Activated CD4-positive, alpha-beta T cell treated with anti-CD3 and anti-CD28 coated beads, Interleukin-2, amount 50 U/mL, for 48 hours (primary cell): Measurements from ENCODE around the gene ERGIC1.
"Not testable (repeated sequence)": the region's sequence is repeated elsewhere in the genome, so short reads cannot be mapped to it uniquely, and the experiment has no call there.

Experiments
- DNase-seq, 2 experiments: peaks; one replicate each; pipeline ENCODE4 v3.0.0-alpha.2; 2020

Gene ERGIC1

GRCh38 chr5:172830275-172830799 is 3.7 kb upstream of the ERGIC1 start:
- no peak for DNase-seq

- DNase-seq, result no peak
These were observed 3.0 kb upstream of the ERGIC1 start for GRCh38 chr5:172830876-172831662.

GRCh38 chr5:172832383-172833315 is 1.4 kb upstream of the ERGIC1 start:
- no peak for DNase-seq

- DNase-seq, result no peak
These were observed 722 bp upstream of the ERGIC1 start for GRCh38 chr5:172833372-172833685.

- DNase-seq, result peak in 1 of 2 experiments; percentile 22
These were observed 601 bp downstream of the ERGIC1 start for GRCh38 chr5:172834415-172835289.

GRCh38 chr5:172835290-172835993 is 1.4 kb downstream of the ERGIC1 start:
- DNase-seq, result no peak

GRCh38 chr5:172835994-172836356 is 1.9 kb downstream of the ERGIC1 start:
- DNase-seq, result no peak

- DNase-seq, result peak in 1 of 2 experiments; percentile 18
These were observed 3.6 kb downstream of the ERGIC1 start for GRCh38 chr5:172837640-172838039.

GRCh38 chr5:172838151-172838875 is 4.3 kb downstream of the ERGIC1 start:
- DNase-seq, result no peak

- DNase-seq, result no peak
These were observed 5.8 kb downstream of the ERGIC1 start for GRCh38 chr5:172839669-172840431.

GRCh38 chr5:172840432-172841154 is 6.5 kb downstream of the ERGIC1 start:
- DNase-seq, result no peak

- no peak for DNase-seq
These were observed 7.2 kb downstream of the ERGIC1 start for GRCh38 chr5:172841256-172841655.

GRCh38 chr5:172843825-172844576 is 9.9 kb downstream of the ERGIC1 start:
- no peak for DNase-seq

GRCh38 chr5:172844577-172844838 is 10.5 kb downstream of the ERGIC1 start:
- DNase-seq, result no peak

- DNase-seq, result no peak
These were observed 11.1 kb downstream of the ERGIC1 start for GRCh38 chr5:172845154-172845553.

- DNase-seq, result no peak
These were observed 11.5 kb downstream of the ERGIC1 start for GRCh38 chr5:172845576-172845975.

- DNase-seq, result no peak
These were observed 12.2 kb downstream of the ERGIC1 start for GRCh38 chr5:172846249-172846648.

GRCh38 chr5:172846677-172847076 is 12.6 kb downstream of the ERGIC1 start:
- DNase-seq, result no peak

GRCh38 chr5:172847584-172847983 is 13.5 kb downstream of the ERGIC1 start:
- not testable (repeated sequence) for DNase-seq
